ENCODE data around the gene ADAP1.

The ADAP1 gene

GRCh38 chr7:908159-908581 is 46.3 kb downstream of the ADAP1 start:
- H3K27ac ChIP-seq (ENCODE audit: low read depth, low read length) = no peak overlapping the region
- peak overlapping the region in 1 of 5 donors; percentile 52 for H3K9ac ChIP-seq (ENCODE audit: low read length in 5 of 5)
- H3K4me3 ChIP-seq (ENCODE audit: low read depth in 1 of 5, low read length in 5 of 5) = peak overlapping the region in 1 of 5 donors; percentile 46
- no peaks in the 10 kb centered on the region for H3K9me3 ChIP-seq (ENCODE audit: control insufficient read depth in 5 of 5, low read length in 5 of 5)
- peaks cover 0 to 30% (median 17%) of the 10 kb centered on the region in 5 donors for H3K27me3 ChIP-seq (ENCODE audit: control insufficient read depth in 5 of 5, insufficient read depth in 4 of 5, low read length in 5 of 5)
- peaks cover 0 to 39% (median 22%) of the 10 kb centered on the region in 5 donors for H3K4me1 ChIP-seq (ENCODE audit: control insufficient read depth in 5 of 5, insufficient read depth in 5 of 5, low read length in 5 of 5)
- H3K36me3 ChIP-seq (ENCODE audit: control insufficient read depth in 5 of 5, insufficient read depth in 5 of 5, low read length in 5 of 5) = no peaks in the 10 kb centered on the region

- Histone ChIP-seq H3K9ac (ENCODE audit: low read length in 5 of 5) (no peak overlapping the region), H3K36me3 (ENCODE audit: control insufficient read depth in 5 of 5, insufficient read depth in 5 of 5, low read length in 5 of 5) (no peaks in the 10 kb centered on the region), H3K4me1 (ENCODE audit: control insufficient read depth in 5 of 5, insufficient read depth in 5 of 5, low read length in 5 of 5) (peaks cover 0 to 39% (median 22%) of the 10 kb centered on the region in 5 donors)
These were observed 47.1 kb downstream of the ADAP1 start for GRCh38 chr7:907158-907980.

GRCh38 chr7:906776-907157 is 47.7 kb downstream of the ADAP1 start:
- Histone ChIP-seq H3K4me3 (ENCODE audit: low read depth in 1 of 5, low read length in 5 of 5) (no peak overlapping the region), H3K27ac (ENCODE audit: low read depth, low read length) (no peak overlapping the region), H3K9me3 (ENCODE audit: control insufficient read depth in 5 of 5, low read length in 5 of 5) (no peaks in the 10 kb centered on the region), H3K4me1 (ENCODE audit: control insufficient read depth in 5 of 5, insufficient read depth in 5 of 5, low read length in 5 of 5) (peaks cover 0 to 39% (median 22%) of the 10 kb centered on the region in 5 donors), H3K36me3 (ENCODE audit: control insufficient read depth in 5 of 5, insufficient read depth in 5 of 5, low read length in 5 of 5) (no peaks in the 10 kb centered on the region), H3K9ac (ENCODE audit: low read length in 5 of 5) (no peak overlapping the region), H3K27me3 (ENCODE audit: control insufficient read depth in 5 of 5, insufficient read depth in 4 of 5, low read length in 5 of 5) (peaks cover 0 to 34% (median 17%) of the 10 kb centered on the region in 5 donors)

More at GRCh38 chr7:907158-907980, 47.1 kb downstream of the ADAP1 start:
- H3K27ac ChIP-seq (ENCODE audit: low read depth, low read length) = no peak overlapping the region
- H3K27me3 ChIP-seq (ENCODE audit: control insufficient read depth in 5 of 5, insufficient read depth in 4 of 5, low read length in 5 of 5) = peaks cover 0 to 34% (median 17%) of the 10 kb centered on the region in 5 donors
- no peak overlapping the region for H3K4me3 ChIP-seq (ENCODE audit: low read depth in 1 of 5, low read length in 5 of 5)
- no peaks in the 10 kb centered on the region for H3K9me3 ChIP-seq (ENCODE audit: control insufficient read depth in 5 of 5, low read length in 5 of 5)

GRCh38 chr7:904847-905246 is 49.6 kb downstream of the ADAP1 start:
- peak overlapping the region in 1 of 5 donors; percentile 42 for H3K4me3 ChIP-seq (ENCODE audit: low read depth in 1 of 5, low read length in 5 of 5)
- H3K9ac ChIP-seq (ENCODE audit: low read length in 5 of 5) = no peak overlapping the region
- H3K27me3 ChIP-seq (ENCODE audit: control insufficient read depth in 5 of 5, insufficient read depth in 4 of 5, low read length in 5 of 5) = peaks cover 0 to 27% (median 17%) of the 10 kb centered on the region in 5 donors
- no peak overlapping the region for H3K27ac ChIP-seq (ENCODE audit: low read depth, low read length)
- peaks cover 0 to 2% (median 0%) of the 10 kb centered on the region in 5 donors for H3K36me3 ChIP-seq (ENCODE audit: control insufficient read depth in 5 of 5, insufficient read depth in 5 of 5, low read length in 5 of 5)
- no peaks in the 10 kb centered on the region for H3K9me3 ChIP-seq (ENCODE audit: control insufficient read depth in 5 of 5, low read length in 5 of 5)
- peaks cover 0 to 36% (median 25%) of the 10 kb centered on the region in 5 donors for H3K4me1 ChIP-seq (ENCODE audit: control insufficient read depth in 5 of 5, insufficient read depth in 5 of 5, low read length in 5 of 5)

GRCh38 chr7:903921-904755 is 50.3 kb downstream of the ADAP1 start:
- H3K9me3 ChIP-seq (ENCODE audit: control insufficient read depth in 5 of 5, low read length in 5 of 5) = no peaks in the 10 kb centered on the region
- H3K4me3 ChIP-seq (ENCODE audit: low read depth in 1 of 5, low read length in 5 of 5) = no peak overlapping the region
- H3K36me3 ChIP-seq (ENCODE audit: control insufficient read depth in 5 of 5, insufficient read depth in 5 of 5, low read length in 5 of 5) = peaks cover 0 to 8% (median 0%) of the 10 kb centered on the region in 5 donors
- peaks cover 0 to 29% (median 20%) of the 10 kb centered on the region in 5 donors for H3K4me1 ChIP-seq (ENCODE audit: control insufficient read depth in 5 of 5, insufficient read depth in 5 of 5, low read length in 5 of 5)
- H3K27me3 ChIP-seq (ENCODE audit: control insufficient read depth in 5 of 5, insufficient read depth in 4 of 5, low read length in 5 of 5) = peaks cover 0 to 22% (median 17%) of the 10 kb centered on the region in 5 donors
- no peak overlapping the region for H3K27ac ChIP-seq (ENCODE audit: low read depth, low read length)
- no peak overlapping the region for H3K9ac ChIP-seq (ENCODE audit: low read length in 5 of 5)

- H3K4me1 ChIP-seq (ENCODE audit: control insufficient read depth in 5 of 5, insufficient read depth in 5 of 5, low read length in 5 of 5) = peaks cover 0 to 25% (median 18%) of the 10 kb centered on the region in 5 donors
- H3K9me3 ChIP-seq (ENCODE audit: control insufficient read depth in 5 of 5, low read length in 5 of 5) = no peaks in the 10 kb centered on the region
- H3K36me3 ChIP-seq (ENCODE audit: control insufficient read depth in 5 of 5, insufficient read depth in 5 of 5, low read length in 5 of 5) = peaks cover 0 to 19% (median 2%) of the 10 kb centered on the region in 5 donors
- no peak overlapping the region for H3K9ac ChIP-seq (ENCODE audit: low read length in 5 of 5)
- H3K4me3 ChIP-seq (ENCODE audit: low read depth in 1 of 5, low read length in 5 of 5) = no peak overlapping the region
- H3K27ac ChIP-seq (ENCODE audit: low read depth, low read length) = no peak overlapping the region
- H3K27me3 ChIP-seq (ENCODE audit: control insufficient read depth in 5 of 5, insufficient read depth in 4 of 5, low read length in 5 of 5) = peaks cover 0 to 18% (median 15%) of the 10 kb centered on the region in 5 donors
These were observed 51.5 kb downstream of the ADAP1 start for GRCh38 chr7:902996-903395.

- Histone ChIP-seq H3K27ac (ENCODE audit: low read depth, low read length) (no peak overlapping the region), H3K9me3 (ENCODE audit: control insufficient read depth in 5 of 5, low read length in 5 of 5) (no peaks in the 10 kb centered on the region), H3K9ac (ENCODE audit: low read length in 5 of 5) (no peak overlapping the region), H3K36me3 (ENCODE audit: control insufficient read depth in 5 of 5, insufficient read depth in 5 of 5, low read length in 5 of 5) (peaks cover 0 to 32% (median 11%) of the 10 kb centered on the region in 5 donors), H3K27me3 (ENCODE audit: control insufficient read depth in 5 of 5, insufficient read depth in 4 of 5, low read length in 5 of 5) (peaks cover 0 to 13% (median 12%) of the 10 kb centered on the region in 5 donors), H3K4me3 (ENCODE audit: low read depth in 1 of 5, low read length in 5 of 5) (no peak overlapping the region), H3K4me1 (ENCODE audit: control insufficient read depth in 5 of 5, insufficient read depth in 5 of 5, low read length in 5 of 5) (peaks cover 0 to 23% (median 20%) of the 10 kb centered on the region in 5 donors)
These were observed 52.9 kb downstream of the ADAP1 start for GRCh38 chr7:901388-902154.

GRCh38 chr7:901041-901387 is 53.5 kb downstream of the ADAP1 start:
- H3K27me3 ChIP-seq (ENCODE audit: control insufficient read depth in 5 of 5, insufficient read depth in 4 of 5, low read length in 5 of 5) = peaks cover 0 to 13% (median 12%) of the 10 kb centered on the region in 5 donors
- H3K27ac ChIP-seq (ENCODE audit: low read depth, low read length) = no peak overlapping the region
- H3K4me1 ChIP-seq (ENCODE audit: control insufficient read depth in 5 of 5, insufficient read depth in 5 of 5, low read length in 5 of 5) = peaks cover 0 to 23% (median 20%) of the 10 kb centered on the region in 5 donors
- no peak overlapping the region for H3K4me3 ChIP-seq (ENCODE audit: low read depth in 1 of 5, low read length in 5 of 5)
- peaks cover 0 to 38% (median 16%) of the 10 kb centered on the region in 5 donors for H3K36me3 ChIP-seq (ENCODE audit: control insufficient read depth in 5 of 5, insufficient read depth in 5 of 5, low read length in 5 of 5)
- no peaks in the 10 kb centered on the region for H3K9me3 ChIP-seq (ENCODE audit: control insufficient read depth in 5 of 5, low read length in 5 of 5)
- no peak overlapping the region for H3K9ac ChIP-seq (ENCODE audit: low read length in 5 of 5)

- Histone ChIP-seq H3K36me3 (ENCODE audit: control insufficient read depth in 5 of 5, insufficient read depth in 5 of 5, low read length in 5 of 5) (peaks cover 0 to 43% (median 22%) of the 10 kb centered on the region in 5 donors), H3K9me3 (ENCODE audit: control insufficient read depth in 5 of 5, low read length in 5 of 5) (no peaks in the 10 kb centered on the region), H3K4me1 (ENCODE audit: control insufficient read depth in 5 of 5, insufficient read depth in 5 of 5, low read length in 5 of 5) (peaks cover 0 to 23% (median 20%) of the 10 kb centered on the region in 5 donors), H3K9ac (ENCODE audit: low read length in 5 of 5) (no peak overlapping the region), H3K27ac (ENCODE audit: low read depth, low read length) (no peak overlapping the region), H3K4me3 (ENCODE audit: low read depth in 1 of 5, low read length in 5 of 5) (no peak overlapping the region), H3K27me3 (ENCODE audit: control insufficient read depth in 5 of 5, insufficient read depth in 4 of 5, low read length in 5 of 5) (peaks cover 0 to 13% (median 12%) of the 10 kb centered on the region in 5 donors)
These were observed 54.0 kb downstream of the ADAP1 start for GRCh38 chr7:900331-901040.
